ENCODE results near the gene TSEN54. TPM values are rescaled to one million over a fixed set of nuclear protein-coding genes. Genes with fewer than 3 reads are reported as not detected.

TSEN54 gene
- total RNA-seq, 1 donor from 2014 or later, result 25.3 TPM

GRCh38 chr17:75536366-75536765 lies 20.0 kb downstream of the TSEN54 start:
- TF ChIP-seq CTCF (IDR thresholded peaks at IDR 0.05; ENCODE audit: insufficient read depth, low read length, severe bottlenecking), result no peak
- no peak overlapping the region for H3K4me3 ChIP-seq (ENCODE audit: low read depth, low read length)
- FAIRE-seq, result no peak
- no peak for DNase-seq (ENCODE audit: low read depth)
- H3K27me3 ChIP-seq (ENCODE audit: control insufficient read depth, insufficient read depth, low read length), result no peaks in the 10 kb centered on the region
- peaks cover 2% of the 10 kb centered on the region for H3K36me3 ChIP-seq (ENCODE audit: control insufficient read depth, insufficient read depth, low read length)

GRCh38 chr17:75539967-75540729 lies 23.8 kb downstream of the TSEN54 start:
- DNase-seq (ENCODE audit: low read depth) (peak; percentile 35), FAIRE-seq (peak; percentile 23)
- TF ChIP-seq CTCF (IDR thresholded peaks at IDR 0.05; ENCODE audit: insufficient read depth, low read length, severe bottlenecking), result no peak
- Histone ChIP-seq H3K4me3 (ENCODE audit: low read depth, low read length) (no peak overlapping the region), H3K27me3 (ENCODE audit: control insufficient read depth, insufficient read depth, low read length) (no peaks in the 10 kb centered on the region), H3K36me3 (ENCODE audit: control insufficient read depth, insufficient read depth, low read length) (peaks cover 1% of the 10 kb centered on the region)

- Histone ChIP-seq H3K4me3 (ENCODE audit: low read depth, low read length) (no peak overlapping the region), H3K36me3 (ENCODE audit: control insufficient read depth, insufficient read depth, low read length) (peaks cover 1% of the 10 kb centered on the region), H3K27me3 (ENCODE audit: control insufficient read depth, insufficient read depth, low read length) (no peaks in the 10 kb centered on the region)
- TF ChIP-seq CTCF (IDR thresholded peaks at IDR 0.05; ENCODE audit: insufficient read depth, low read length, severe bottlenecking), result no peak
- DNase-seq (ENCODE audit: low read depth) (no peak), FAIRE-seq (peak; percentile 96)
These were observed 24.7 kb downstream of the TSEN54 start for GRCh38 chr17:75540923-75541503.

- peaks cover 1% of the 10 kb centered on the region for H3K36me3 ChIP-seq (ENCODE audit: control insufficient read depth, insufficient read depth, low read length)
- no peak for FAIRE-seq
- no peak for TF ChIP-seq CTCF (IDR thresholded peaks at IDR 0.05; ENCODE audit: insufficient read depth, low read length, severe bottlenecking)
- H3K27me3 ChIP-seq (ENCODE audit: control insufficient read depth, insufficient read depth, low read length), result no peaks in the 10 kb centered on the region
- DNase-seq (ENCODE audit: low read depth), result no peak
- H3K4me3 ChIP-seq (ENCODE audit: low read depth, low read length), result no peak overlapping the region
These were observed 25.9 kb downstream of the TSEN54 start for GRCh38 chr17:75542229-75542628.

- FAIRE-seq, result no peak
- H3K36me3 ChIP-seq (ENCODE audit: control insufficient read depth, insufficient read depth, low read length), result peaks cover 1% of the 10 kb centered on the region
- H3K4me3 ChIP-seq (ENCODE audit: low read depth, low read length), result no peak overlapping the region
- no peak for TF ChIP-seq CTCF (IDR thresholded peaks at IDR 0.05; ENCODE audit: insufficient read depth, low read length, severe bottlenecking)
- DNase-seq (ENCODE audit: low read depth), result no peak
- H3K27me3 ChIP-seq (ENCODE audit: control insufficient read depth, insufficient read depth, low read length), result no peaks in the 10 kb centered on the region
These were observed 26.5 kb downstream of the TSEN54 start for GRCh38 chr17:75542728-75543336.
